HG03025 (cell line): Measurements from ENCODE around the gene RAET1E.
"Not testable (repeated sequence)": the region's sequence is repeated elsewhere in the genome, so short reads cannot be mapped to it uniquely, and the experiment has no call there.

Experiments used
- ATAC-seq: cut with Tn5 transposase; IDR thresholded peaks from one replicate; pipeline ENCODE4 v1.9.1; 2021; ENCODE audit warnings: mild to moderate bottlenecking, moderate library complexity; ENCODE audit not compliant: unreplicated experiment, low FRiP score

RAET1E gene

GRCh38 chr6:149895833-149896271 is 2.1 kb downstream of the RAET1E start:
- no peak for ATAC-seq

- ATAC-seq, result no peak
Observed at GRCh38 chr6:149895048-149895590, 2.8 kb downstream of the RAET1E start.

DNA sequence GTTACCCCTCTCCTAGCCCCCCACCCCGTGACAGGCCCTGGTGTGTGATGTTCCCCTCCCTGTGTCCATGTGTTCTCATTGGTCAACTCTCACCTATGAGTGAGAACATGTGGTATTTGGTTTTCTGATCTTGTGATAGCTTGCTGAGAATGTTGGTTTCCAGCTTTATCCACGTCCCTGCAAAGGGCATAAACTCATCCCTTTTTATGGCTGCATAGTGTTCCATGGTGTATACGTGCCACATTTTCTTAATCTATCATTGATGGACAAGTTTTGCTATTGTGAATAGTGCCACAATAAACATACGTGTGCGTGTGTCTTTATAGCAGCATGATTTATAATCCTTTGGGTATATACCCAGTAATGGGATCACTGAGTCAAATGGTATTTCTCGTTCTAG is 6.0 kb downstream of the RAET1E start:
- not testable (repeated sequence) for ATAC-seq

- ATAC-seq, result no peak
Observed at GRCh38 chr6:149891259-149891658, 6.7 kb downstream of the RAET1E start.

DNA sequence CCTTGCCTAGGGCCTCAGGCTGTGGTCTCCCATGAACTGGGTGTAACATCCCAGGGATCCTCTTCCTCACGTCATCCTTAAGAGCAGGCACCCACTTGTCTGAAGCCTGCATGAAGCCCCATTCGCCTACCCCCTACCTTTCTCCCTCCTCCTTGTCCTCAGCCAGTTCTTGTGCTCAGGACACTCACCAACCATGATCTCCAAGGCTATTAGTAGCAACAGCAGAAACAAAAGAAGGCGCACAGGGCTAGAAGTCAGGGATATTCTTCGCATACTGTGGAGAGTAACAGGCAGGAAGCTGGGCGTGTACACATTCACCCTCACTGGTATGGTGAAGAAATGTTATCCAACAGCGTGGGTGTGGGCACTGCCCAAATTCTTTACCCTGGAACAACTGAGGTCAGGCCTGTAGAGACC is 7.3 kb downstream of the RAET1E start:
- ATAC-seq, result no peak

DNA sequence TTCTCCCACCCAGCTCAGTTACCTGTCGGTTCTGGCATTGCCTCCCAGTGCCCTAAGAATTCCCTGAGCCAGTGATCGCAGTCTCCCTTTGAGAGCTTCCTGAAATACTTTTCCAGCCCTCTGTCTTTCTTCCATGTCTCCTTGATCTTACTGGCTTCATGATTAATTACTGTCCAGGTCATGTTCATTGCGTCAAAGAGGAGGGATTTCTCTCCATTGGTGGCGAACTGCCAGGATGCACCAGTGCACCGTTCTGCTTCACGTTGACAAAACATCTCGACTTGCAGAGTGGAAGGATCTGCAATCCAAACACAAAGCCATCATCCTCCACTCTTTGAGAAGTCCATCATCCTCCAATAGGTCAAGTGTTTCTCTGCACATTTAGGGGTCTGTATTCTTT is 8.6 kb downstream of the RAET1E start:
- no peak for ATAC-seq

DNA sequence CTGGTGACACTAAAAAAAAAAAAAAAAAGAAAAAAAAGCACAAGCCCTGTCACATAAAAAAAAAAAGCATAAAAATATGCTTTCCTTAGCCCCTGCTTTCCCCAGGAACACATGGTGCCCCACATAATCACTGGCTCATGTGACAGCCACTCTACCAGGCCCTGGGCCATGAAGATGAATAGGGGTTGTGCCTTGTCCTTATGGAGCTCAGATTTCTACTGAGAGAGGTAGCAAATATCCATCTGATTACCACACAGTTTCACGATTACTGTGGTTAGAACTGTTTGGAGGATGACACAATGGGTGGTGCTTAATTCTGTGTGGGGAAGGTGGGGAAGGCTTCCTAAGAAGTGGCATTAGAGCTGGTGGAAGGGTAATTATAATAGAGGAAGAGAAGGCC is 9.3 kb downstream of the RAET1E start:
- no peak for ATAC-seq

- no peak for ATAC-seq
Observed at GRCh38 chr6:149888093-149888492, 9.8 kb downstream of the RAET1E start.

DNA sequence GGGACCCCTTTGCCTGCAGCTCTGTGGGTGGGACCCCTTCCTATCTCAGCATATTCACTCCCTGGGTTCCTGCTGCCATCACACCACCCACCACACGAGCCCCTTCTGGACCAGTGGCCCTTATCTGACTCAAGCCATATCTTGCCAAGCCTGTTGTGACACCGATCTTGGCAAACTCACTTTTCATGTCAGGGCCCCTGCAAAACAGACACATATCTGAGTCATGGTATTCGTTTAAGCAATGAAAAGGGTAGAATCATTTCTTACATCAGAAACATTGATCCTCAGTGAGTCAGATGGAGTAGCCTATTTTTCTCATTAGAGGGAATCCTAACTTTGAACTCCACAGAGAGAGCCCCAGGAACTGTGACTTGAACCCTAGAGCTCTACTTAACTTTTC is 10.6 kb downstream of the RAET1E start:
- ATAC-seq, result no peak

DNA sequence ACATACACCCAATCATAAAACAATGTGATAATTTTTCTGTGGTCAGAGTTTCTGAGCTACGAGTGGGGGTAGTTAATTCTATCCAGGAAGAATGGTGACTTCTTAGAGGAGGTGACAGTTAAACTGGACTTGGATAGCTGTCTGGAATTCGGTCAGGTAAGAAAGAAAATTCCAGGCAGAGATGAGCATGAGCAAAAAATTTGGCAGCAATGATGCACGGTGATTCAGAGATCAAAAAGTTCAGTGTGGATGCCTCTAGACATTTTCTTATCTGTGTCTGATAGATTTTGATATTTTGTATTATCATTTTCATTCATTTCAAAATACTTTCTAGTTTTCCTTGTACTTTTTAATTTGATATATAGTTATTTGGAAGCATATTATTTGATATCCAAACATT is 12.0 kb downstream of the RAET1E start:
- ATAC-seq, result no peak

DNA sequence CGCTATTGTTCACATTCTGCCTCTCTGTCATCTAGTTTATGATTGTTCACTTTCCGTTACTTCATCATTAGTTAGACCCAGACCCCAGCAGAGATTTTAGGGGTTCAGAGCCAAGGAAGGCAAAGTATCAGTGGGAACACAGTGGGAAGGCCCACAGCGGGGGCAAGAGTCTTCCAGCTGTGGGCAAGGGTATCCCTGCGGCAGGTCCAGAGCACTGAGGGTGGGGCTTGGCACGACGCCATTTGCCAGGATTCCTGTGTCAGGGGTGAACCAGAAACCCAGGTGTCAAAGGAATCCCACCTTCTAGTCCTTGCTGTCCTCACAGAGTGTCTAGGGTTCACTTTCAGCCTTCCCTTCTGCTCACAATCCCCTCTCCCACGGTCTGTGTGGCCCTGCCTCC is 13.3 kb downstream of the RAET1E start:
- ATAC-seq, result no peak

DNA sequence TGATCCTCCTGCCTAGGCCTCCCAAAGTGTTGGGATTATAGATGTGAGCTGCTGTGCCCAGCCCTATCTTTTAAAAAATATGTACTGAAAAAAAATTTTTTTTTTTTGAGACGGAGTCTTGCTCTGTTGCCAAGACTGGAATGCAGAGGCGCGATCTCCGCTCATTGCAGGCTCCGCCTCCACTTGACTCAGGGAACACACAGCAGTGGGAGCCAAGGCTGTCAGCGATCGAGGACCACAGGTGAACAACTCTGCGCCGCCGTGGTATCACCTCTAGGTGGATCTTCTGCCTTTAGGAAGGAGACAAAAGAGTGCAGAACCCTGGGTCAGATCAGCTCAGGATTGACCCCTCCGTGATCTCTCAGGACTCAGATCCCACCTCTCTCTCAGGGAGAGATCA is 13.7 kb downstream of the RAET1E start:
- ATAC-seq, result no peak

- no peak for ATAC-seq
Observed at GRCh38 chr6:149881860-149882259, 16.1 kb downstream of the RAET1E start.

- no peak for ATAC-seq
Observed at GRCh38 chr6:149881066-149881766, 16.7 kb downstream of the RAET1E start.

- no peak for ATAC-seq
Observed at GRCh38 chr6:149877659-149878058, 20.3 kb downstream of the RAET1E start.

DNA sequence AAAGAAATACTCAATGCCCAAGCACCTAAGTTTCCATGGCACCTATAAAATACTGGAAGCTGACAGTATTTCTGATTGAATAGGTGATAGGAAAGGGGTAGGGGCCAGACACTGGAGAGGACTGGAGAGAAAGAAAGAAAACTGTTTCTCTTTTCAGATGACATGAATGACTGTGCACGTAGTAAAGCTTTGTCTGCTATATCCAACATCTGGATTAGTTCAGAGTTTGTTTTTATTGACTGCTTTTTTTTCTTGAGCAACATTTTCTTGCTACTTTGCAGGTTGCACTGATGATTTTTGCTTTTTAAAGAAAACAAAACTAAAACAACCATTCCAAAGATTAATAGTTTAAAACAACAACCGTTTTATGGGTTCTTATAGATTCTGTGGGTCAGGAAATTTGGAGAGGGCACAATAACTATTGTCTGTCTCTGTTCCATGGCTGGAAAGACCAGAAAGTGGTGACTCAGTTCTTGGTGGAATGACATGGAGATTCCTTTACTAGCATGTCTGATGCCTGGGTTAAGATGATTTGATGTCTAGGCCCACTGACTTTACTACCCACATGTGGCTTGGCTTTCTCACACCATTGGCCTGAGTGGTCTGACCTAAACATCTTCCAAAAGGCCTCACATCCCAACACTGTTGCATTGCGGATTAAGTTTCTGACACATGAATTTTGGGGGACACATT is 21.5 kb downstream of the RAET1E start:
- ATAC-seq, result no peak

GRCh38 chr6:149872233-149872632 is 25.7 kb downstream of the RAET1E start:
- ATAC-seq, result no peak

- ATAC-seq, result no peak
Observed at GRCh38 chr6:149871182-149871581, 26.7 kb downstream of the RAET1E start.

DNA sequence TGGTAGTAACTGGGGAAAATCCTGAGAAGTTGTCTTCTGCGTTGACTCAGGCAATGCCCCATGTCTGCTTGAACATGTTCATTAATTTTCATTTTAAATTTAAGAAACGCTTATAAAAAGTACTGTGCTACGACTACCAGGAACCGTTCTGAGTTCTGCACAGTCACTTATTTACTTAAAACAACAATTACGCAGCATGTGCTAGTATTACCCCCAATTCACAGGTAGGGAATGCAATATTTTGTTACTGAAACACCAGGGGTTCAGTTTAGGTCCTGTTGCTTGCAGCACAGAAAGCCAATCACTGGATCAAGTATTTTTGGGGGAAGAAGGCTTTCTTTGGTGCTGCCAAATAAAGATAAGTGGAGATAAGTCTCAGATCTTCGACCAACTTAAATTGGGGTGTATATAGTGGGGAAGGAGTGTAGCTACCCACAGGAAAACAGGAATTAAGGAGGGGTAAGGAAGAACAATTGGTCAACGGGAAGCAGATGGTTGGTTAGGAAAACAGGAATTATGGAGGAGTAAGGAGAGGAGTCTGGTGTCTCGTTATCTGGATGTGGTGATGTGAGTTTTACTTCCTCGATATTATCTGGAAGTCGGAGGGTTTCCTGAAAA is 28.5 kb downstream of the RAET1E start:
- ATAC-seq, result no peak

DNA sequence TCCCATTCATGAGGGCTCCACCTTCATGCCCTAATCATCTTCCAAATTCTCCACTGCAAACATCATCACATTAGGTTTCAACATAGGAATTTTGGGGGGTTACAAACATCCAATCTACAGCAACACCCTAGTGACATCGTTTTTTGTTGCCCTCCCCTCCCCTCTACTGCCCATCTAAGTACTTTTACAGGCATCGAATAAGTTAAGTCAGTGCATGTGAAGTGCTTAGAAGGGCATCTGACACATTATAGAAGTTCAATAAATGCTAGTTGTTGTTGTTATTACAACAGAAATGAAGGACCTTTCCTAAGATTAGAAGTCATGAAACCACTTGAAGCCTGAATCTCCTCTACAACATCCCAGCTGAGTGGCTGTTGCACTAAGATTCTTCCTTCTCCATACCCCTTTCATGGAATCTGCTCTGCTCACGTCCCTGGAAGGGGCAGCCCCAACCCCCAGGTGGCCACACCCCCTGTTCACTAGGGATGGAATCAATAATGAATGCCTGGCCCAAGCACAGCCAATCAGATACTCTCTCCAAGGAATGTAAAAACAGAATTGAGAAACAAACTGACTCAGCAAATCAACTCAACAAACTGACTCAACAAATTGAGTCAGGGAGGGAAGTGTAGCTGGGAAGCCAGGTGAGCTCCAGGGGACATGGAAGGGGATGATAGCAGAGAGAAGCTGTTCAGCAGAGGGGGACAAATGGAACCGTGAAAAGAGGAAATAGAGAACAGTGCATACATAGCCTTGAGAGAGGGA is 29.9 kb downstream of the RAET1E start:
- no peak for ATAC-seq
